COR-L47 (cell line): Measurements from ENCODE around the gene HECTD3.
"Not testable (repeated sequence)": the region's sequence is repeated elsewhere in the genome, so short reads cannot be mapped to it uniquely, and the experiment has no call there.

ENCODE experiments used
- DNase-seq: peaks from one replicate; lab custom pipeline; 2025; lab: John Stamatoyannopoulos, UW

The HECTD3 gene

GRCh38 chr1:45014321-45015028 lies 3.4 kb upstream of the HECTD3 start:
- DNase-seq, result peak; percentile 32

DNA sequence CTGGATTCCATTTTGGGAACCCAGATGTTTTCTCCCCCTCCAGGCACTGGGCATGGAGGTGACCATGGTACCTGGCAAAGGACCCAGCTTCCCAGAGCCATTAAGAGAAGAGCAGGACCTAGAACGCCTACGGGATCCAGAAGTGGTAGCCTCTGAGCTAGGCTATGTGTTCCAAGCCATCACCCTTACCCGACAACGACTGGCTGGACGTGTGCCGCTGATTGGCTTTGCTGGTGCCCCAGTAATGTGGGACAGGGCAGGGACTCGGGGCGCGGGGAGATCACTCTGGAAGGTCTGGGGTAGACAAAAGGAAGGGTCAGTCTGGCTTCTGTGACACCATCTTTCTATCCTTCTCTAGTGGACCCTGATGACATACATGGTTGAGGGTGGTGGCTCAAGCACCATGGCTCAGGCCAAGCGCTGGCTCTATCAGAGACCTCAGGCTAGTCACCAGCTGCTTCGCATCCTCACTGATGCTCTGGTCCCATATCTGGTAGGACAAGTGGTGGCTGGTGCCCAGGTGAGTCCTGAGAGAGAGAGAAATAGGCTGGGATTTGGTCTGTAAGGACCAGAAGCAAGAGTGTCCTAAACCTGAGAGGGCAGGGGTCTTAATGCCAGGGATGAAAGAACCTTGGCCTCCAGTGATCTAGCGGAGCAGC lies 2.6 kb upstream of the HECTD3 start:
- no peak for DNase-seq

GRCh38 chr1:45012639-45013278 lies 1.6 kb upstream of the HECTD3 start:
- no peak for DNase-seq

GRCh38 chr1:45011837-45012638 lies 914 bp upstream of the HECTD3 start, which contains the start of gene UROD:
UROD (plus strand) TSS chr1:45012254; CDS start chr1:45012266, 12 bp downstream.
- peak; percentile 82 for DNase-seq

DNA sequence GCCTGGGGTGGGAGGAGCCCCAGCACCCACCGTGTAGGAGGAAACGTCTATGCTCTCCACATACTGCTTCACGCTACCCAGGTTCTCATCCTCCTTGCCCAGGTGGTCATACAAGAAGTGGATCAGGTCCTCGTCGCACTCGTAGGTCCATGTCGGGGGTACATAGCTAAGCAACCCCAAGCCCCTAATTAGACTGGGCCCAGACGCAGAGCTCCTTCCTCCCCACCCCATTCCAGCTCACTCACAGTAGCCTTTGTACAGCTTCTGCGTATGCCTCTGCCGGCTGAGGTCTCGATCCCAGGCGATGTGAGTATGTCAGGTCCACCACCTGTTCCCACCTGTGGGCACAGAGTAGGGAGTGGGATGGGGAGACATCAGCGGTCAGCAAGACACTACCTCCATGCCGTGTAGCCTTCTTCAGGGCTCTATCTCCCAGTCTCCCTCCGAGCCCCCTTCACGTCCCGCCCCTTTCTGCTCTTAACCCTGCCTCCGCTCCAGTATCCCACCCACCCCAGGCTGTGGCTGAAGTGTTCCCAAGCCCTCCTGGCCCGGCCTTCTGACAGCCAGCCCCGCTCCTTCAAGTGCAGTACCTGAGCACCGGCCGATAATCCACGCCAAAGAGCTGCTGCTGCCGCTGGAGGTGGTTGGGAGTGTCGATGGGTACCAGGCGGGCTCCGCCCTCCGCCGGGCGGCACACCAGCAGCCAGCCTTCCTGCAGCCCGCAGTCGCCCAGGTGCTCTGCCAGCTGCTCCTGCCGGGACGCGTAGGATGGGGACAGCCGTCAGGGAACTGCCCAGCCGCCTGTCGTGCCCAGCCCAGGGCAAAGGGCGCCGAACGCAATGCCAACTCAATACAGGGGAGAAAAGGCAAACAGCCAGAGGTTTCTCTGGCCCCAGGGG lies 919 bp downstream of the HECTD3 start:
- DNase-seq, result peak; percentile 6

- no peak for DNase-seq
These were observed 1.7 kb downstream of the HECTD3 start for GRCh38 chr1:45009296-45009865.

DNA sequence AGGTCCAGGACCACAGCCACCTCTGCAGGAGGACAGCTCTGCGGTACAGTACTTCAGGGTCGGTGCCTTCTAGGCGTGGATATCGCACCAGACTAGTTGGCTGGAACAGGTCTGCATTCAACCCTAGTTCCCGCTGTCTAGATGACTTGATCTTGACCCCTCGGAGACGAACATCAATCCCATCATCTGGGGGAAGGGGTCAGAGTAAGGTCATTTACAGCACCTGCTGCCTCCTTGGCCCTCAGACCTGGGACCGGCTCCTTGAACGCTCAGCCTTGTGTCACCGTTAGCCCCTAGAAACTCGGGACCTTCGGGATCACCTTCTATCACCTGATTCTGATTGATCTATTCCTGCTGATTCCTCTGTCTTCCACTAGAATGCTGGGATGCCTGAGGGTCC lies 2.6 kb downstream of the HECTD3 start:
- DNase-seq, result no peak

DNA sequence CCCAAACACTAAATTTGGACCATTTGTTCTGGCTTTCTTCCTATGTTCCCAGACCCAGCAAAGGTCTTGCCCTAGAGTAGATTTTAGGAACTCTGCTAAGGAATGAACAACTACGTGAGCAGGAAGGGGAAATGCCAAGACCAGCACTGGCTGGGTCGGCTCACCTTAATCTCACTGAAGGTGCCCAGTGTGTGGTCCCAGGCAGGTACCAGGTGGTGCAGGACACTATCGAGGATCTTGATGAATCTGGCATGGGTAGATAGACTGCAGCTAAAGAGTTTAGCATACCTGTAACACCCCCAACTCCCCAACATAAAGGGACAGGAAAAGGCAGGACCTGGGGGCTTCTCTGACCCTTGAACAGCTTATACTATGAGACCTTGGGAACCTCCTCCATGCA lies 3.0 kb downstream of the HECTD3 start:
- DNase-seq, result no peak

GRCh38 chr1:45007311-45007710 lies 3.8 kb downstream of the HECTD3 start:
- DNase-seq, result no peak

DNA sequence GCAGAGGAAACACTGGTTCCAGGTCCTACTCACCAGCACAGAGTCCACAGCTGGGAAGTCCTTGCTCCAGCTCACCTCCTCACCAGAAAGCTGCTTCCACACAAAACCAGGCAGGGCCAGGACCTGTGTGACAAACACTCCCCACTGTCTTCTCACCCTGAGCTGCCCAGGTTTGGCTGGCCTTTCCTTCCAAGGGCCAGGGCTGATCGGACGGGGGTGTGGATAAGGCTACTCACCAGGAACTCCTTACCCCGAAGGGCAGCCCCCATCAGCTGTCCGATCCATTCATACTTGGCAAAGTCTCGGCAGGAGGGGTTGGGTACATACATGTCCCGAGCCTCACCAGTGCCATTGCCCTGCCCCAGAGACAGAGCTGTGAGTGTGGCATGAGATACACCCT lies 5.4 kb downstream of the HECTD3 start:
- DNase-seq, result no peak

- no peak for DNase-seq
These were observed 6.7 kb downstream of the HECTD3 start for GRCh38 chr1:45004281-45004920.

- DNase-seq, result no peak
These were observed 7.4 kb downstream of the HECTD3 start for GRCh38 chr1:45003741-45004140.

- no peak for DNase-seq
These were observed 8.2 kb downstream of the HECTD3 start for GRCh38 chr1:45002650-45003645.

- not testable (repeated sequence) for DNase-seq
These were observed 9.5 kb downstream of the HECTD3 start for GRCh38 chr1:45001576-45001975.

GRCh38 chr1:45001011-45001481 lies 10.1 kb downstream of the HECTD3 start:
- no peak for DNase-seq

GRCh38 chr1:44999232-44999631 lies 11.9 kb downstream of the HECTD3 start:
- DNase-seq, result no peak

GRCh38 chr1:44995467-44996238 lies 15.5 kb downstream of the HECTD3 start:
- no peak for DNase-seq

- DNase-seq, result no peak
These were observed 16.7 kb downstream of the HECTD3 start for GRCh38 chr1:44994309-44994898.
